Measurements from ENCODE around the gene PM20D2. TPM values are rescaled to one million over a fixed set of nuclear protein-coding genes. Genes with fewer than 3 reads are reported as not detected.

Gene PM20D2
- total and polyA plus RNA-seq, 2 of the 13 experiments (the other 11 are each of a cell fraction or from before 2014, with no cell fraction given) = 13.3 to 26.3 TPM

DNA sequence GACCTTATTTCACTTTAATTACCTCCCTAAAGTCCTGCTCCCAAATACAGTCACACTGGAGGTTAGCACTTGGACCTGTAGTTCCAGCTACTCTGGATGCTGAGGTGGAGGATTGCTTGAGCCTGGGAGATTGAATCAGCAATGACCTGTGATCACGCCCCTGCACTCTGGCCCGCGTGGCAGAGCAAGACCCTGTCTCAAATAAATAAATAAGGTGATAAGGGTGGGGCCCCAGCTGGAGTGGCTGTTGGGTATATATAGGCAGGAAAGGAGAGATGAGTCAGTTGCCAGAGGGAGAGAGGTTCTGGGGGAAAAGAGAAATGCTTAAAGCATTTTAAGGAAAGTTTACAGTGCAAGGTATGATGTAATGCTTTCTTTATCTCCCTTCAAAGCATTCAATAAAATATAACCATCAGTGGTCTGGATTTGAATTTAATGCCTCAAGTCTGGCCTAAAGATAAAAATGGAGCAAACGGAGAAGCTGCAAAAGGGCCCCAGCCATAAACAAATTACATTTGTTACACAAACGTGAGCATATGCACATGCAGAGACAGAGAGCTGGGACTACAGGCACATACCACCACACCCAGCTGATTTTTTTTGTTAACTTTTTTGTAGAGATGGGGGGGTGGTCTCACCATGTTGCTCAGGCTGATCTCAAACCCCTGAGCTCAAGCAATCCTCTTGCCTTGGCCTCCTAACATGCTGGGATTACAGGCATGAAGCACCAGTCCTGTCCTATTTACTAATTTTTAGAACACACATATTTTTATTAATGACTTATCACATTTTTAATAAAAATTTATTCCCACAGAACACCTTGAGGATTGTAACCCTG, 6.1 kb upstream of the PM20D2 start (continued):
- TF ChIP-seq, protein P1, sequence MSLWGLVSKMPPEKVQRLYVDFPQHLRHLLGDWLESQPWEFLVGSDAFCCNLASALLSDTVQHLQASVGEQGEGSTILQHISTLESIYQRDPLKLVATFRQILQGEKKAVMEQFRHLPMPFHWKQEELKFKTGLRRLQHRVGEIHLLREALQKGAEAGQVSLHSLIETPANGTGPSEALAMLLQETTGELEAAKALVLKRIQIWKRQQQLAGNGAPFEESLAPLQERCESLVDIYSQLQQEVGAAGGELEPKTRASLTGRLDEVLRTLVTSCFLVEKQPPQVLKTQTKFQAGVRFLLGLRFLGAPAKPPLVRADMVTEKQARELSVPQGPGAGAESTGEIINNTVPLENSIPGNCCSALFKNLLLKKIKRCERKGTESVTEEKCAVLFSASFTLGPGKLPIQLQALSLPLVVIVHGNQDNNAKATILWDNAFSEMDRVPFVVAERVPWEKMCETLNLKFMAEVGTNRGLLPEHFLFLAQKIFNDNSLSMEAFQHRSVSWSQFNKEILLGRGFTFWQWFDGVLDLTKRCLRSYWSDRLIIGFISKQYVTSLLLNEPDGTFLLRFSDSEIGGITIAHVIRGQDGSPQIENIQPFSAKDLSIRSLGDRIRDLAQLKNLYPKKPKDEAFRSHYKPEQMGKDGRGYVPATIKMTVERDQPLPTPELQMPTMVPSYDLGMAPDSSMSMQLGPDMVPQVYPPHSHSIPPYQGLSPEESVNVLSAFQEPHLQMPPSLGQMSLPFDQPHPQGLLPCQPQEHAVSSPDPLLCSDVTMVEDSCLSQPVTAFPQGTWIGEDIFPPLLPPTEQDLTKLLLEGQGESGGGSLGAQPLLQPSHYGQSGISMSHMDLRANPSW (CRISPR knock-in tag; IDR thresholded peaks at IDR 0.05; ENCODE audit: borderline replicate concordance) = 0 out of 2 replicates have a peak, but pooled peaks have one; percentile 70
- TF ChIP-seq HDAC1 (CRISPR knock-in tag; IDR thresholded peaks at IDR 0.05) (peak; percentile 17; the same call in 1 of the 2 replicates), MED1 (CRISPR knock-in tag; IDR thresholded peaks at IDR 0.05) (peak; percentile 47; the same call in 1 of the 2 replicates)
- TF ChIP-seq, protein P2, sequence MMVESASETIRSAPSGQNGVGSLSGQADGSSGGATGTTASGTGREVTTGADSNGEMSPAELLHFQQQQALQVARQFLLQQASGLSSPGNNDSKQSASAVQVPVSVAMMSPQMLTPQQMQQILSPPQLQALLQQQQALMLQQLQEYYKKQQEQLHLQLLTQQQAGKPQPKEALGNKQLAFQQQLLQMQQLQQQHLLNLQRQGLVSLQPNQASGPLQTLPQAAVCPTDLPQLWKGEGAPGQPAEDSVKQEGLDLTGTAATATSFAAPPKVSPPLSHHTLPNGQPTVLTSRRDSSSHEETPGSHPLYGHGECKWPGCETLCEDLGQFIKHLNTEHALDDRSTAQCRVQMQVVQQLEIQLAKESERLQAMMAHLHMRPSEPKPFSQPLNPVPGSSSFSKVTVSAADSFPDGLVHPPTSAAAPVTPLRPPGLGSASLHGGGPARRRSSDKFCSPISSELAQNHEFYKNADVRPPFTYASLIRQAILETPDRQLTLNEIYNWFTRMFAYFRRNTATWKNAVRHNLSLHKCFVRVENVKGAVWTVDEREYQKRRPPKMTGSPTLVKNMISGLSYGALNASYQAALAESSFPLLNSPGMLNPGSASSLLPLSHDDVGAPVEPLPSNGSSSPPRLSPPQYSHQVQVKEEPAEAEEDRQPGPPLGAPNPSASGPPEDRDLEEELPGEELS (CRISPR knock-in tag; IDR thresholded peaks at IDR 0.05) = peak; percentile 43; the same call in 1 of the 2 replicates

Data from HepG2 (cell line).